Nephron (organoid): ENCODE data around the gene KCNE4.

ENCODE experiments used
- H3K27ac Mint-ChIP-seq, 3 experiments: 2 replicates each; pipeline ENCODE4 v1.8.0; 2020; ENCODE audit warnings: mixed read lengths in 3 of 3, mild to moderate bottlenecking in 2 of 3, moderate library complexity in 1 of 3
- H3K27me3 Mint-ChIP-seq: 2 replicates; pipeline ENCODE4 v1.8.0; 2021; ENCODE audit warnings: low read depth, mild to moderate bottlenecking, moderate library complexity, mixed read lengths
- H3K36me3 Mint-ChIP-seq: 2 replicates; pipeline ENCODE4 v1.8.0; 2020; ENCODE audit warnings: low read depth, mixed read lengths
- H3K4me1 Mint-ChIP-seq: 2 replicates; pipeline ENCODE4 v1.8.0; 2020; ENCODE audit warnings: mixed read lengths
- H3K4me3 Mint-ChIP-seq, 3 experiments: 2 replicates each; pipeline ENCODE4 v1.8.0; 2020; ENCODE audit warnings: mild to moderate bottlenecking in 3 of 3, mixed read lengths in 3 of 3, moderate library complexity in 2 of 3
- H3K9me3 Mint-ChIP-seq: 2 replicates; pipeline ENCODE4 v1.8.0; 2020; ENCODE audit warnings: mixed read lengths
- TF ChIP-seq, protein P1 (sequence below), 3 experiments: fragments of 200-600 bp; sonication (generic); IDR thresholded peaks; one replicate each; pipeline ENCODE4 v1.5.0; 2021; ENCODE audit warnings: antibody characterized with exemption in 3 of 3; ENCODE audit not compliant: unreplicated experiment in 3 of 3

Gene KCNE4

DNA sequence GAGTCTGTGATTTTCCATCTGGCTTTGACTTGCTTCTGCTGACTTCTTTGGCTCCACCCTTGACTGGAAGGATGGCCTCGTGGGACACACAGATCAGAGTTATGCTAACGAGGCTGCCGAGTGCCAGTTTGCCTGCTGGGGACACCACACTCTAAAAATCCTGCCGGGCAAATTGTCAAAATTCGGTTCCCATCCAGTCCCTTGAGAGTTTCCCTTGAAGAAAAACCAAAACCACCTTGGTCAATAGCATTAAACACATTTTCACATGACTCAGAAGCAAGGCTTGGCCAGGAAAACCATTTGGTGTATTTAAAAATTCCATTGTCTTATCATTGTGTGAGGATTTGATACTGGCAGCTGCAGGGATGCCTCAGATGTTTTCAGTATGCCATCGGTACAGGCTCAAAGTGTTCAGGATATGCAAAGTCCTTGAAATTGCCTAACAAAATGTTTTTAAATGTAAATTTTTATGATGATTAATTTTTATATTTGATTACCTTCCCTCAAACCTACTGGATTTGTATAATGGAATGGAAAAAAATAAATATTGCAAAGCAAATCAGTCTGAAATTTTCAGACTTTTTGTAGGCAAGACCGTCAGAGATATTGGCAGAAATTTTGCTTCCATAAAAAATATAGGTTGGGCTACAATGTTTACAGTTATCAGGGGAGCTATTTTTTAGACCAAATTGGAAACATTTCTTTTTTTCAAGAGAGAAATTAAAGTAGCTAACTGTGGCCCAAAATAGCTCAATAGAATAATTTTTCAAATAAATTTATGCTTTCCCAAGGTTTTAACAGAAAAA is 41.6 kb downstream of the KCNE4 start:
- Mint-ChIP-seq H3K36me3 (no peaks in the 10 kb centered on the region), H3K27me3 (no peaks in the 10 kb centered on the region), H3K9me3 (no peaks in the 10 kb centered on the region), H3K4me1 (peaks cover 61% of the 10 kb centered on the region), H3K27ac (peak overlapping the region in 2 of 3 experiments; percentile 44 to 70), H3K4me3 (no peak overlapping the region)
- TF ChIP-seq, protein P1, sequence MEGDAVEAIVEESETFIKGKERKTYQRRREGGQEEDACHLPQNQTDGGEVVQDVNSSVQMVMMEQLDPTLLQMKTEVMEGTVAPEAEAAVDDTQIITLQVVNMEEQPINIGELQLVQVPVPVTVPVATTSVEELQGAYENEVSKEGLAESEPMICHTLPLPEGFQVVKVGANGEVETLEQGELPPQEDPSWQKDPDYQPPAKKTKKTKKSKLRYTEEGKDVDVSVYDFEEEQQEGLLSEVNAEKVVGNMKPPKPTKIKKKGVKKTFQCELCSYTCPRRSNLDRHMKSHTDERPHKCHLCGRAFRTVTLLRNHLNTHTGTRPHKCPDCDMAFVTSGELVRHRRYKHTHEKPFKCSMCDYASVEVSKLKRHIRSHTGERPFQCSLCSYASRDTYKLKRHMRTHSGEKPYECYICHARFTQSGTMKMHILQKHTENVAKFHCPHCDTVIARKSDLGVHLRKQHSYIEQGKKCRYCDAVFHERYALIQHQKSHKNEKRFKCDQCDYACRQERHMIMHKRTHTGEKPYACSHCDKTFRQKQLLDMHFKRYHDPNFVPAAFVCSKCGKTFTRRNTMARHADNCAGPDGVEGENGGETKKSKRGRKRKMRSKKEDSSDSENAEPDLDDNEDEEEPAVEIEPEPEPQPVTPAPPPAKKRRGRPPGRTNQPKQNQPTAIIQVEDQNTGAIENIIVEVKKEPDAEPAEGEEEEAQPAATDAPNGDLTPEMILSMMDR (IDR thresholded peaks at IDR 0.05; ENCODE audit: unreplicated experiment in 3 of 3) = no peak

- H3K36me3 Mint-ChIP-seq = no peaks in the 10 kb centered on the region
- H3K27ac Mint-ChIP-seq = no peak overlapping the region
- no peak overlapping the region for H3K4me3 Mint-ChIP-seq
These were observed 43.2 kb downstream of the KCNE4 start for GRCh38 chr2:223095207-223095606.

GRCh38 chr2:223096235-223096970 is 44.4 kb downstream of the KCNE4 start:
- Mint-ChIP-seq H3K27ac (peak overlapping the region in 2 of 3 experiments; percentile 17 to 29), H3K4me1 (peaks cover 62% of the 10 kb centered on the region), H3K9me3 (no peaks in the 10 kb centered on the region), H3K4me3 (no peak overlapping the region), H3K36me3 (no peaks in the 10 kb centered on the region), H3K27me3 (no peaks in the 10 kb centered on the region)
- TF ChIP-seq, protein P1 (IDR thresholded peaks at IDR 0.05; ENCODE audit: unreplicated experiment in 3 of 3) = no peak

More at GRCh38 chr2:223095207-223095606, 43.2 kb downstream of the KCNE4 start:
- TF ChIP-seq, protein P1 (IDR thresholded peaks at IDR 0.05; ENCODE audit: unreplicated experiment in 3 of 3) = no peak
- Mint-ChIP-seq H3K9me3 (no peaks in the 10 kb centered on the region), H3K4me1 (peaks cover 62% of the 10 kb centered on the region), H3K27me3 (no peaks in the 10 kb centered on the region)

GRCh38 chr2:223097888-223098383 is 45.9 kb downstream of the KCNE4 start:
- H3K4me3 Mint-ChIP-seq = no peak overlapping the region
- H3K9me3 Mint-ChIP-seq = no peaks in the 10 kb centered on the region
- peaks cover 55% of the 10 kb centered on the region for H3K4me1 Mint-ChIP-seq
- H3K36me3 Mint-ChIP-seq = no peaks in the 10 kb centered on the region
- TF ChIP-seq, protein P1 (IDR thresholded peaks at IDR 0.05; ENCODE audit: unreplicated experiment in 3 of 3) = no peak
- H3K27me3 Mint-ChIP-seq = no peaks in the 10 kb centered on the region
- peak overlapping the region in 1 of 3 experiments; percentile 6 for H3K27ac Mint-ChIP-seq

- Mint-ChIP-seq H3K4me1 (peaks cover 41% of the 10 kb centered on the region), H3K27me3 (no peaks in the 10 kb centered on the region), H3K36me3 (no peaks in the 10 kb centered on the region), H3K4me3 (peak overlapping the region in 1 of 3 experiments; percentile 53), H3K27ac (peak overlapping the region; percentile 78 to 95 (median 92)), H3K9me3 (no peaks in the 10 kb centered on the region)
- TF ChIP-seq, protein P1 (IDR thresholded peaks at IDR 0.05; ENCODE audit: unreplicated experiment in 3 of 3) = no peak
These were observed 47.6 kb downstream of the KCNE4 start for GRCh38 chr2:223099561-223099960.
